DND-41 (cell line): ENCODE data around the gene NBL1.
"Not testable (repeated sequence)": the region's sequence is repeated elsewhere in the genome, so short reads cannot be mapped to it uniquely, and the experiment has no call there.

Experiments
- ATAC-seq: fragments of 200-7000 bp; cut with Tn5 transposase; 3 replicates; pipeline ENCODE4 v1.9.1; 2021; ENCODE audit warnings: low read depth; ENCODE audit not compliant: insufficient read depth
- DNase-seq: peaks from one replicate; pipeline ENCODE4 v3.0.0-alpha.2; 2020
- H2AFZ ChIP-seq: 2 replicates; pipeline ENCODE4 v1.6.0; 2012; ENCODE audit warnings: low read depth, low read length
- H3K27ac ChIP-seq: 2 replicates; pipeline ENCODE4 v1.5.1; 2012; ENCODE audit warnings: low read length, inconsistent platforms
- H3K27me3 ChIP-seq: fragments of 200-600 bp; sonication (generic); 2 replicates; pipeline ENCODE4 v1.6.0; 2012; ENCODE audit warnings: low read length, mild to moderate bottlenecking, inconsistent platforms; ENCODE audit not compliant: insufficient read depth, poor library complexity
- H3K36me3 ChIP-seq: 2 replicates; pipeline ENCODE4 v1.5.1; 2012; ENCODE audit warnings: low read length, inconsistent platforms; ENCODE audit not compliant: insufficient read depth
- H3K4me1 ChIP-seq: 2 replicates; pipeline ENCODE4 v1.5.1; 2012; ENCODE audit warnings: mild to moderate bottlenecking, low read length; ENCODE audit not compliant: insufficient read depth
- H3K4me2 ChIP-seq: 2 replicates; pipeline ENCODE4 v1.6.0; 2012; ENCODE audit warnings: mild to moderate bottlenecking, moderate library complexity, low read length, inconsistent platforms; ENCODE audit not compliant: insufficient read depth
- H3K4me3 ChIP-seq, 2 experiments: fragments of 200-600 bp in 1 of 2; shearing (Covaris generic) in 1 of 2; 2 replicates each; pipeline ENCODE4 v1.5.1; 2012 to 2016; ENCODE audit warnings: inconsistent platforms in 2 of 2, low read length in 2 of 2, mild to moderate bottlenecking in 2 of 2, low read depth in 1 of 2, moderate library complexity in 1 of 2
- H3K79me2 ChIP-seq: 2 replicates; pipeline ENCODE4 v1.6.0; 2012; ENCODE audit warnings: low read length, inconsistent platforms; ENCODE audit not compliant: insufficient read depth
- H3K9ac ChIP-seq: 2 replicates; pipeline ENCODE4 v1.6.0; 2012; ENCODE audit warnings: low read depth, mild to moderate bottlenecking, inconsistent platforms, low read length, moderate library complexity
- H3K9me3 ChIP-seq: 2 replicates; pipeline ENCODE4 v1.5.1; 2012; ENCODE audit warnings: low read length, moderate library complexity, mild to moderate bottlenecking, inconsistent platforms; ENCODE audit not compliant: insufficient read depth, severe bottlenecking
- H4K20me1 ChIP-seq: 2 replicates; pipeline ENCODE4 v1.6.0; 2012; ENCODE audit warnings: low read length; ENCODE audit not compliant: insufficient read depth
- EZH2 ChIP-seq: IDR thresholded peaks from 3 replicates; pipeline ENCODE4 v1.6.1; 2012; ENCODE audit warnings: borderline replicate concordance, low read depth, mild to moderate bottlenecking, moderate library complexity, low read length, inconsistent platforms; ENCODE audit not compliant: severe bottlenecking
- TF ChIP-seq, protein P1 (sequence below): IDR thresholded peaks from 2 replicates; pipeline ENCODE4 v1.5.1; 2012; ENCODE audit warnings: borderline replicate concordance, low read length, moderate library complexity, mild to moderate bottlenecking; ENCODE audit not compliant: poor library complexity, severe bottlenecking; ENCODE audit errors: extremely low read depth

Gene NBL1

DNA sequence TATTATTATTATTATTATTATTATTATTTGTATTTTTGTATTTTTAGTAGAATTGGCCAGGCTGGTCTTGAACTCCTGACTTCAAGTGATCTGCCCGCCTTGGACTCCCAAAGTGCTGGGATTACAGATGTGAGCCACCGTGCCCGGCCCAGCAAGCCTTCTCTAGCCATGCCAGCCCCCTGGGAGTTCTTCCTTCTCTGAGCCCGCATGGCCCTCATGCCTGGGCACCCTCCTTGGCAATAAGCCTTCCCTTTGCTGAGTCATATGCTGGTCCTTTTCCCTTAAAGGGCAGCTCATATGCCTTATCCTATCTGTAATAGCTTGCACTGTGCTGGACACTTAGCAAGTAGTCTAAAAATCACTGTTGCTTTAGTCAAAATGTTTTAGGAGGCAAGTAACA, 8.5 kb upstream of the NBL1 start:
- H3K27me3 ChIP-seq: no peaks in the 10 kb centered on the region
- H3K9ac ChIP-seq: no peak overlapping the region
- no peak overlapping the region for H2AFZ ChIP-seq
- H3K4me2 ChIP-seq: no peak overlapping the region
- no peak overlapping the region for H3K4me3 ChIP-seq
- ATAC-seq: no peak
- H3K79me2 ChIP-seq: no peaks in the 10 kb centered on the region
- H3K36me3 ChIP-seq: no peaks in the 10 kb centered on the region
- no peak for DNase-seq
- H3K4me1 ChIP-seq: no peaks in the 10 kb centered on the region
- no peaks in the 10 kb centered on the region for H3K9me3 ChIP-seq
- H3K27ac ChIP-seq: no peak overlapping the region
- TF ChIP-seq, protein P1, sequence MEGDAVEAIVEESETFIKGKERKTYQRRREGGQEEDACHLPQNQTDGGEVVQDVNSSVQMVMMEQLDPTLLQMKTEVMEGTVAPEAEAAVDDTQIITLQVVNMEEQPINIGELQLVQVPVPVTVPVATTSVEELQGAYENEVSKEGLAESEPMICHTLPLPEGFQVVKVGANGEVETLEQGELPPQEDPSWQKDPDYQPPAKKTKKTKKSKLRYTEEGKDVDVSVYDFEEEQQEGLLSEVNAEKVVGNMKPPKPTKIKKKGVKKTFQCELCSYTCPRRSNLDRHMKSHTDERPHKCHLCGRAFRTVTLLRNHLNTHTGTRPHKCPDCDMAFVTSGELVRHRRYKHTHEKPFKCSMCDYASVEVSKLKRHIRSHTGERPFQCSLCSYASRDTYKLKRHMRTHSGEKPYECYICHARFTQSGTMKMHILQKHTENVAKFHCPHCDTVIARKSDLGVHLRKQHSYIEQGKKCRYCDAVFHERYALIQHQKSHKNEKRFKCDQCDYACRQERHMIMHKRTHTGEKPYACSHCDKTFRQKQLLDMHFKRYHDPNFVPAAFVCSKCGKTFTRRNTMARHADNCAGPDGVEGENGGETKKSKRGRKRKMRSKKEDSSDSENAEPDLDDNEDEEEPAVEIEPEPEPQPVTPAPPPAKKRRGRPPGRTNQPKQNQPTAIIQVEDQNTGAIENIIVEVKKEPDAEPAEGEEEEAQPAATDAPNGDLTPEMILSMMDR: no peak
- TF ChIP-seq EZH2: no peak
- H4K20me1 ChIP-seq: no peaks in the 10 kb centered on the region; the same call in 1 of the 2 replicates

DNA sequence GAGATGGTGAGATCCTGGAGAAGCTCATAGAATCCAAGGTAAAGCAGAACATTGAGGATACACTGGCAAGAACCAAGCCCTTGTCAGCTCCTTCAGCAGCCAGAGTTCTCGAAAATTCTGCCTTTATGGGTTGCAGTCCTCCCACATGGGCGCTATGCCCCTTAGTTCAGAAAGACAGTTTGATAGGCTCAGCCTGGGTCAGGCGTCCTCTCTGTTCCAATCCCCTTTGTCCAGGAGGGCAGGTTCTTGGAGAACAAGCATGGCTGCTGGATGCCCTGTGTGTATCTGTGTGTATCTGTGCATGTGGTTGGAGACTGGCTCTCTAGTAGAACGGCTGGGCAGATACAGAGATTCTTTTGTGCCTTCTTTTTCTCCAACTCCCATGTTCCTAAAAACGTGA, 8.0 kb upstream of the NBL1 start:
- Histone ChIP-seq H2AFZ (no peak overlapping the region), H3K79me2 (no peaks in the 10 kb centered on the region), H3K36me3 (no peaks in the 10 kb centered on the region), H3K4me1 (no peaks in the 10 kb centered on the region), H3K9me3 (no peaks in the 10 kb centered on the region), H4K20me1 (no peaks in the 10 kb centered on the region; the same call in 1 of the 2 replicates), H3K9ac (no peak overlapping the region), H3K4me2 (no peak overlapping the region), H3K4me3 (no peak overlapping the region), H3K27ac (no peak overlapping the region), H3K27me3 (no peaks in the 10 kb centered on the region)
- ATAC-seq (no peak), DNase-seq (no peak)
- no peak for TF ChIP-seq EZH2
- TF ChIP-seq, protein P1: no peak

DNA sequence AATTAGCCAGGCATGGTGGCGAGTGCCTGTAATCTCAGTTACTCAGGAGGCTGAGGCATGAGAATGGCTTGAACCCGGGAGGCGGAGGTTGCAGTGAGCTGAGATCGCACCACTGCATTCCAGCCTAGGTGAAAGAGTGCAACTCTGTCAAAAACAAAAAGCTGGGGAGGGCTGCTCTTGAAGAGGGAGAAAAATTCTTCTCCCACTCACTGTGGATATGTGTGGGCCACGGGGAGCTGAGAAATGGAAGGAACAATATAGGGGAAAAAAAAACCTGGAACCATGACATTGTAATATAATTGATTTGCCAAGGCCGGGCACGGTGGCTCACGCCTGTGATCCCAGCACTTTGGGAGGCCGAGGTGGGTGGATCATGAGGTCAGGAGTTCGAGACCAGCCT, 7.4 kb upstream of the NBL1 start:
- H3K27me3 ChIP-seq, ATAC-seq, H3K36me3 ChIP-seq, H3K4me3 ChIP-seq, H3K27ac ChIP-seq, H3K9ac ChIP-seq, H2AFZ ChIP-seq, DNase-seq, H3K4me1 ChIP-seq, H3K79me2 ChIP-seq, H3K4me2 ChIP-seq, H4K20me1 ChIP-seq, H3K9me3 ChIP-seq: not testable (repeated sequence)

DNA sequence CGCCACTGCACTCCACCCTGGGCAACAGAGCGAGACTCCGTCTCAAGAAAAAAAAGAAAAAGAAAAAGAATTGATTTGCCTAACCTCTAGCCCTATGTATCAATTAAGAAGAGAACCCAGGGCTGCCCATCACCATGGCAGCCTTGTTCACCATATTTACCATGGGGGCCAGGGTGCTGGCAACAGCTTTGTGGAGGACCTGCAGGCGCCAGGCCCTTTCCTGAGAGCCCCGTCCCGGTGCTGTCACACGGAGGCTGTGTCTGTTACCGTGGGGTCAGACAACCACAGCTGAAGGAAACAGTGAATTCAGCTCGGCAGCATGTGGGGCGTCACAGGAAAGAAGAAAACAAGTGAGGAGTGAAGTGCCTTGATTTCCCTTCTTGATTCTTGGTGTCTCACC, 6.5 kb upstream of the NBL1 start:
- no peak for ATAC-seq
- H3K79me2 ChIP-seq: no peaks in the 10 kb centered on the region

DNA sequence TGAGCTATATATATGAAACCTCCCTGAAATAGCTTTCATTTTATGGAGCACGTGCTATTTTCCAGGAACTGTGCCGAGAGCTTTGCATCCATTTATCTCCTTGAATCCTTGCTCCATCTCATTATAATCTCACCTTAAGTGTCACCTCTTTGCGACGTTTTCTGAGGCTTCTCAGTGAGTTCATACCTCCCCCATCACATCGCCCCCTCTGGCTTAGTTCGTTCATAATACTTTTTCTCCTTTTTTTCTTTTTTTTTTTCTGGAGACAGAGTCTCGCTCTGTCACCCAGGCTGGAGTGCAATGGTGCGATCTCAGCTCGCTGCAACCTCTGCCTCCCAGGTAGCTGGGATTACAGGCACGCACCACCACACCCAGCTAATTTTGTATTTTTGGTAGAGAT, 4.9 kb upstream of the NBL1 start:
- not testable (repeated sequence) for H3K36me3 ChIP-seq, H2AFZ ChIP-seq, H3K27me3 ChIP-seq, H3K4me2 ChIP-seq, H3K9me3 ChIP-seq, ATAC-seq, H3K79me2 ChIP-seq, H3K27ac ChIP-seq, DNase-seq, H3K9ac ChIP-seq, H3K4me1 ChIP-seq, H3K4me3 ChIP-seq, H4K20me1 ChIP-seq

More for the DNA sequence above, 6.5 kb upstream of the NBL1 start:
- Histone ChIP-seq H2AFZ (no peak overlapping the region), H3K4me1 (no peaks in the 10 kb centered on the region), H3K4me2 (no peak overlapping the region), H4K20me1 (no peaks in the 10 kb centered on the region; the same call in 1 of the 2 replicates), H3K27ac (no peak overlapping the region), H3K4me3 (no peak overlapping the region), H3K27me3 (no peaks in the 10 kb centered on the region), H3K9ac (no peak overlapping the region), H3K36me3 (no peaks in the 10 kb centered on the region), H3K9me3 (no peaks in the 10 kb centered on the region)
- DNase-seq: no peak
- TF ChIP-seq EZH2: no peak
- TF ChIP-seq, protein P1: no peak
